ENCODE measurements around the gene ZDHHC18. TPM values are rescaled to one million over a fixed set of nuclear protein-coding genes. Genes with fewer than 3 reads are reported as not detected.

ZDHHC18 gene
- total RNA-seq, 1 experiment from 2014 or later: 33.1 TPM

DNA sequence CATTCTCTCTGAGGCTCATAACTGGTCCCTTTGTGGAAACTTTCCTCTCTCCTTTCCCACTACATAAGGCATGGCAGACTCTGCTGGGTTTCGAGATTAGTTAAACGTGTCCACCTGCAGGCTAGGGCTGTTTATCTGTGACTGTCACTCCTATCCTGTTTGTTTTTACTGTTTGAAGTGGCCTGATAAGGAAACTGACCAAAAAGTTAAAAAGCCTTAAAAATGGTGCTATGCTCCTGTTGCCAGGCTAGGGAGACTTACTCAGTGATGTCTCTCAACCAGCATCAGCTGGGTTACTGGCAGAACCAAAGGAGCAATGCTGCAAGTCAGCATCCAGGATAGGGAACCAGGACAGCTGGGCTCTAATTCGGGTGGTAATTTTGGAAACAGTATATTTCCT is 34.9 kb upstream of the ZDHHC18 start:
- Histone ChIP-seq H3K18ac (ENCODE audit: insufficient read length, low read depth, low read length) (no peak overlapping the region), H4K5ac (ENCODE audit: insufficient read length, low read depth, low read length) (no peak overlapping the region), H3K23ac (ENCODE audit: insufficient read length, low read depth, low read length) (no peak overlapping the region), H2BK20ac (ENCODE audit: low read depth, low read length, poor library complexity, severe bottlenecking) (no peak overlapping the region), H2AK5ac (ENCODE audit: insufficient read length, low read length) (no peak overlapping the region), H2AFZ (ENCODE audit: low read length) (no peak overlapping the region), H3K14ac (ENCODE audit: insufficient read depth, low read length) (no peak overlapping the region), H4K91ac (ENCODE audit: insufficient read length, low read depth, low read length) (no peak overlapping the region), H3K79me1 (ENCODE audit: insufficient read depth, low read depth, low read length, poor library complexity, severe bottlenecking) (no peaks in the 10 kb centered on the region), H3T11ph (ENCODE audit: low read length) (no peak overlapping the region), H3K4ac (ENCODE audit: low read depth, low read length) (no peak overlapping the region), H2BK15ac (ENCODE audit: low read depth, low read length) (no peak overlapping the region), H3K9ac (ENCODE audit: extremely low read depth, insufficient read length, low read length) (no peak overlapping the region), H2BK120ac (ENCODE audit: low read depth, low read length, poor library complexity, severe bottlenecking) (no peak overlapping the region), H4K8ac (replicated peaks; ENCODE audit: insufficient read length, low read depth, low read length) (no peak overlapping the region), H3K27ac (ENCODE audit: insufficient read length, low read depth, low read length) (no peak overlapping the region), H2BK5ac (ENCODE audit: insufficient read length, low read length) (no peak overlapping the region), H3K56ac (ENCODE audit: insufficient read length, low read depth, low read length) (no peak overlapping the region), H3K27me3 (ENCODE audit: insufficient read depth, low read length) (no peaks in the 10 kb centered on the region), H3K9me3 (ENCODE audit: control insufficient read depth, low read depth, low read length) (no peaks in the 10 kb centered on the region), H3K23me2 (ENCODE audit: insufficient read length, low read depth, low read length, poor library complexity, severe bottlenecking) (peaks cover 10% of the 10 kb centered on the region), H3K79me2 (ENCODE audit: insufficient read depth, low read length) (no peaks in the 10 kb centered on the region; the same call in 1 of the 2 replicates), H2BK12ac (ENCODE audit: insufficient read length, low read depth, low read length) (no peak overlapping the region), H3K4me2 (ENCODE audit: insufficient read depth, insufficient read length, low read length) (no peak overlapping the region), H3K4me1 (ENCODE audit: insufficient read depth, low read length) (peaks cover 3% of the 10 kb centered on the region; the same call in 1 of the 2 replicates), H4K20me1 (ENCODE audit: control insufficient read depth, insufficient read depth, insufficient read length) (no peaks in the 10 kb centered on the region)
- no peak overlapping the region for H3K4me3 Mint-ChIP-seq
- DNase-seq: no peak
- H3K27ac Mint-ChIP-seq: no peak overlapping the region
- TF ChIP-seq, protein P1, sequence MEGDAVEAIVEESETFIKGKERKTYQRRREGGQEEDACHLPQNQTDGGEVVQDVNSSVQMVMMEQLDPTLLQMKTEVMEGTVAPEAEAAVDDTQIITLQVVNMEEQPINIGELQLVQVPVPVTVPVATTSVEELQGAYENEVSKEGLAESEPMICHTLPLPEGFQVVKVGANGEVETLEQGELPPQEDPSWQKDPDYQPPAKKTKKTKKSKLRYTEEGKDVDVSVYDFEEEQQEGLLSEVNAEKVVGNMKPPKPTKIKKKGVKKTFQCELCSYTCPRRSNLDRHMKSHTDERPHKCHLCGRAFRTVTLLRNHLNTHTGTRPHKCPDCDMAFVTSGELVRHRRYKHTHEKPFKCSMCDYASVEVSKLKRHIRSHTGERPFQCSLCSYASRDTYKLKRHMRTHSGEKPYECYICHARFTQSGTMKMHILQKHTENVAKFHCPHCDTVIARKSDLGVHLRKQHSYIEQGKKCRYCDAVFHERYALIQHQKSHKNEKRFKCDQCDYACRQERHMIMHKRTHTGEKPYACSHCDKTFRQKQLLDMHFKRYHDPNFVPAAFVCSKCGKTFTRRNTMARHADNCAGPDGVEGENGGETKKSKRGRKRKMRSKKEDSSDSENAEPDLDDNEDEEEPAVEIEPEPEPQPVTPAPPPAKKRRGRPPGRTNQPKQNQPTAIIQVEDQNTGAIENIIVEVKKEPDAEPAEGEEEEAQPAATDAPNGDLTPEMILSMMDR (conservative IDR thresholded peaks at IDR 0.05): no peak
- no peaks in the 10 kb centered on the region; the same call in 1 of the 2 replicates for H3K27me3 Mint-ChIP-seq (ENCODE audit: low read depth)
- peaks cover 16 to 20% of the 10 kb centered on the region in 2 experiments for H3K4me1 Mint-ChIP-seq
- WGBS (ENCODE audit: extremely low coverage, insufficient read length, low lambda C conversion rate): no CpG with 5 or more reads among the region's 3 CpGs
- peaks cover 9 to 22% (median 19%) of the 10 kb centered on the region in 3 experiments; a peak in 6 of 7 replicates for H3K36me3 Mint-ChIP-seq (ENCODE audit: insufficient read depth in 1 of 3, low read depth in 3 of 3)
- no peaks in the 10 kb centered on the region for H3K9me3 Mint-ChIP-seq
